B cell (primary cell): ENCODE data around the gene PCDHA11. TPM values are rescaled to one million over a fixed set of nuclear protein-coding genes. Genes with fewer than 3 reads are reported as not detected.

Source experiments
- ATAC-seq: fragments of 200-7000 bp; cut with Tn5 transposase; one replicate; pipeline ENCODE4 v1.10.0; 2021; ENCODE audit warnings: low read depth, mild to moderate bottlenecking, moderate number of reproducible peaks, moderate library complexity
- CTCF ChIA-PET: fragments of 350-600 bp; sonication (Branson Sonifier 250); formaldehyde crosslinking; loops from one replicate; lab custom pipeline; 2021; ENCODE audit warnings: antibody characterized with exemption, inconsistent platforms; lab: Charles Lee
- POLR2A ChIA-PET: fragments of 350-600 bp; sonication (Branson Sonifier 250); formaldehyde crosslinking; loops from one replicate; lab custom pipeline; 2021; ENCODE audit warnings: antibody characterized with exemption; lab: Charles Lee
- DNase-seq: peaks from one replicate; pipeline ENCODE4 v3.0.0; 2013
- H2AFZ ChIP-seq: 2 replicates; pipeline ENCODE4 v1.6.1; 2012; ENCODE audit warnings: mild to moderate bottlenecking, low read depth, low read length; ENCODE audit not compliant: insufficient read depth, poor library complexity, severe bottlenecking
- H3K27ac ChIP-seq, 2 donors: 1 replicate in 1 of 2; 2 replicates in 1 of 2; pipeline ENCODE4 v1.5.1; 2012 to 2013; ENCODE audit warnings: low read length in 2 of 2, mild to moderate bottlenecking in 2 of 2, moderate library complexity in 1 of 2
- H3K27me3 ChIP-seq, 4 experiments: fragments of 200-600 bp in 1 of 4; sonication (generic) in 1 of 4; replicated peaks in 1 of 4; 1 replicate in 2 of 4; 2 replicates in 2 of 4; pipeline versions ENCODE4 v1.6.1 to v1.7.0; 2013 to 2016; ENCODE audit warnings: low read length in 3 of 4, mild to moderate bottlenecking in 2 of 4, mixed read lengths in 1 of 4, moderate library complexity in 1 of 4; ENCODE audit not compliant: insufficient read depth in 4 of 4, control insufficient read depth in 3 of 4; ENCODE audit errors: control extremely low read depth in 1 of 4
- H3K36me3 ChIP-seq, 2 experiments: replicated peaks in 1 of 2; 1 replicate in 1 of 2; 2 replicates in 1 of 2; pipeline versions ENCODE4 v1.6.1 to v1.7.1; 2013; ENCODE audit warnings: low read length in 1 of 2; ENCODE audit not compliant: insufficient read depth in 2 of 2, control insufficient read depth in 1 of 2; ENCODE audit errors: control extremely low read depth in 1 of 2, extremely low read depth in 1 of 2
- H3K4me1 ChIP-seq, 2 donors: fragments of 200-600 bp in 1 of 2; sonication (generic) in 1 of 2; 1 replicate in 1 of 2; 2 replicates in 1 of 2; pipeline versions ENCODE4 v1.5.1 to v1.6.1; 2013 to 2017; ENCODE audit warnings: low read length in 2 of 2; ENCODE audit not compliant: control insufficient read depth in 2 of 2, insufficient read depth in 2 of 2
- H3K4me2 ChIP-seq: replicated peaks from 2 replicates; pipeline ENCODE3; 2012; ENCODE audit warnings: mild to moderate bottlenecking, low read depth, low read length; ENCODE audit not compliant: poor library complexity, severe bottlenecking
- H3K4me3 ChIP-seq, 5 experiments: fragments of 200-600 bp in 1 of 5; sonication (generic) in 1 of 5; 1 replicate in 3 of 5; 2 replicates in 2 of 5; pipeline versions ENCODE4 v1.5.1 to v1.7.0; 2011 to 2016; ENCODE audit warnings: low read length in 4 of 5, mild to moderate bottlenecking in 4 of 5, low read depth in 2 of 5, control low read depth in 1 of 5, moderate library complexity in 1 of 5; ENCODE audit not compliant: insufficient read depth in 1 of 5; ENCODE audit errors: control extremely low read depth in 1 of 5, extremely low read depth in 1 of 5
- H3K79me2 ChIP-seq: fragments of 200-600 bp; sonication (generic); one replicate; pipeline ENCODE4 v1.6.0; 2016; ENCODE audit warnings: low read length; ENCODE audit not compliant: control insufficient read depth, insufficient read depth
- H3K9ac ChIP-seq: fragments of 200-600 bp; sonication (generic); 2 replicates; pipeline ENCODE4 v1.6.1; 2017; ENCODE audit warnings: mild to moderate bottlenecking, low read length, moderate library complexity
- H3K9me3 ChIP-seq, 3 donors: one replicate each; pipeline versions ENCODE4 v1.6.1 to v1.7.1; 2013; ENCODE audit warnings: low read length in 2 of 3; ENCODE audit not compliant: control insufficient read depth in 2 of 3, insufficient read depth in 1 of 3; ENCODE audit errors: control extremely low read depth in 1 of 3
- H4K20me1 ChIP-seq: 2 replicates; pipeline ENCODE4 v1.6.0; 2012; ENCODE audit warnings: mild to moderate bottlenecking, low read length; ENCODE audit not compliant: insufficient read depth, control insufficient read depth, poor library complexity, severe bottlenecking
- H3K27ac Mint-ChIP-seq: one replicate; pipeline ENCODE4 v1.8.0; 2021; ENCODE audit warnings: mixed read lengths
- H3K27me3 Mint-ChIP-seq: one replicate; pipeline ENCODE4 v1.8.0; 2021; ENCODE audit warnings: mixed read lengths
- H3K4me1 Mint-ChIP-seq: one replicate; pipeline ENCODE4 v1.8.0; 2021; ENCODE audit warnings: mixed read lengths
- H3K4me3 Mint-ChIP-seq: one replicate; pipeline ENCODE4 v1.8.0; 2021; ENCODE audit warnings: mixed read lengths
- H3K9me3 Mint-ChIP-seq: one replicate; pipeline ENCODE4 v1.8.0; 2022; ENCODE audit warnings: mixed read lengths; ENCODE audit not compliant: insufficient read depth
- EZH2 ChIP-seq: IDR thresholded peaks from 2 replicates; pipeline ENCODE4 v1.6.1; 2012; ENCODE audit warnings: borderline replicate concordance, low read depth, mild to moderate bottlenecking, moderate library complexity, low read length; ENCODE audit not compliant: insufficient read depth, poor library complexity, severe bottlenecking
- WGBS: methylation state at CpG from one replicate; pipeline ENCODE4 v1.1.5; 2013; ENCODE audit warnings: missing lambda C conversion rate; ENCODE audit not compliant: insufficient coverage; 5-methylcytosine and 5-hydroxymethylcytosine counted together
- intact Hi-C: fragments of 100-400 bp; cut with micrococcal nuclease; formaldehyde crosslinking; loops from one replicate; pipeline ENCODE4 v1.10.0; 2022
- polyA plus RNA-seq: library from polyadenylated mRNA; depleted of rRNA; stranded (reverse); fragments of >200 nt; gene quantifications from 2 replicates; pipeline ENCODE4 v1.2.3, GENCODE V29; 2012
- total RNA-seq, 2 donors: library from RNA; stranded (reverse); fragments of 120-200 nt in 1 of 2; gene quantifications; 1 replicate in 1 of 2; 2 replicates in 1 of 2; pipeline versions ENCODE4 v1.2.3 to v1.2.4, GENCODE V29; 2013 to 2022
- TF ChIP-seq, protein P1 (sequence below): fragments of 200-600 bp; IDR thresholded peaks from one replicate; pipeline ENCODE4 v1.8.0; 2022; ENCODE audit warnings: antibody characterized with exemption, mild to moderate bottlenecking

PCDHA11 gene
- total and polyA plus RNA-seq, 2 donors (not counting 1 experiment from before 2014, with no cell fraction given), result not detected

DNA sequence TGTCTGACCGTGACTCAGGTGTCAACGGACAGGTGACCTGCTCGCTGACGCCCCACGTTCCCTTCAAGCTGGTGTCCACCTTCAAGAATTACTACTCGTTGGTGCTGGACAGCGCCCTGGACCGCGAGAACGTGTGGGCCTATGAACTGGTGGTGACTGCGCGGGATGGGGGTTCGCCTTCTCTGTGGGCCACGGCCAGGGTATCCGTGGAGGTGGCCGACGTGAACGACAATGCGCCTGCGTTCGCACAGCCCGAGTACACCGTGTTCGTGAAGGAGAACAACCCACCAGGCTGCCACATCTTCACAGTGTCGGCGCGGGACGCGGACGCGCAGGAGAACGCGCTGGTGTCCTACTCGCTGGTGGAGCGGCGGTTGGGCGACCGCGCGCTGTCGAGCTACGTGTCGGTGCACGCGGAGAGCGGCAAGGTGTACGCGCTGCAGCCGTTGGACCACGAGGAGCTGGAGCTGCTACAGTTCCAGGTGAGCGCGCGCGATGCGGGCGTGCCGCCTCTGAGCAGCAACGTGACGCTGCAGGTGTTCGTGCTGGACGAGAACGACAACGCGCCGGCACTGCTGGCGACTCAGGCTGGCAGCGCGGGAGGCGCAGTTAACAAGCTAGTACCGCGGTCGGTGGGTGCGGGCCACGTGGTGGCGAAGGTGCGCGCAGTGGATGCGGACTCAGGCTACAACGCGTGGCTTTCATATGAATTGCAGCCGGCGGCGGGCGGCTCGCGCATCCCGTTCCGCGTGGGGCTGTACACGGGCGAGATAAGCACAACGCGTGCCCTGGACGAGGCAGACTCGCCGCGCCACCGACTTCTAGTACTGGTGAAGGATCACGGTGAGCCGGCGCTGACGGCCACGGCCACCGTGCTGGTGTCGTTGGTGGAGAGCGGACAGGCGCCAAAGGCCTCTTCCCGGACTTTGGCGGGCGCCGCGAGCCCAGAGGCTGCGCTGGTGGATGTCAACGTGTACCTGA lies 1.8 kb downstream of the PCDHA11 start:
- H3K4me1 Mint-ChIP-seq, result no peaks in the 10 kb centered on the region
- H3K27ac ChIP-seq, result no peak overlapping the region
- POLR2A ChIA-PET, result no interaction called here
- H3K79me2 ChIP-seq, result no peaks in the 10 kb centered on the region
- CTCF ChIA-PET, result no interaction called here
- ATAC-seq, result no peak
- no peak overlapping the region for H3K27ac Mint-ChIP-seq
- no peaks in the 10 kb centered on the region for H4K20me1 ChIP-seq
- intact Hi-C loops, result no loop called here
- H3K27me3 Mint-ChIP-seq, result peaks cover 9% of the 10 kb centered on the region
- no peak for TF ChIP-seq EZH2
- TF ChIP-seq, protein P1, sequence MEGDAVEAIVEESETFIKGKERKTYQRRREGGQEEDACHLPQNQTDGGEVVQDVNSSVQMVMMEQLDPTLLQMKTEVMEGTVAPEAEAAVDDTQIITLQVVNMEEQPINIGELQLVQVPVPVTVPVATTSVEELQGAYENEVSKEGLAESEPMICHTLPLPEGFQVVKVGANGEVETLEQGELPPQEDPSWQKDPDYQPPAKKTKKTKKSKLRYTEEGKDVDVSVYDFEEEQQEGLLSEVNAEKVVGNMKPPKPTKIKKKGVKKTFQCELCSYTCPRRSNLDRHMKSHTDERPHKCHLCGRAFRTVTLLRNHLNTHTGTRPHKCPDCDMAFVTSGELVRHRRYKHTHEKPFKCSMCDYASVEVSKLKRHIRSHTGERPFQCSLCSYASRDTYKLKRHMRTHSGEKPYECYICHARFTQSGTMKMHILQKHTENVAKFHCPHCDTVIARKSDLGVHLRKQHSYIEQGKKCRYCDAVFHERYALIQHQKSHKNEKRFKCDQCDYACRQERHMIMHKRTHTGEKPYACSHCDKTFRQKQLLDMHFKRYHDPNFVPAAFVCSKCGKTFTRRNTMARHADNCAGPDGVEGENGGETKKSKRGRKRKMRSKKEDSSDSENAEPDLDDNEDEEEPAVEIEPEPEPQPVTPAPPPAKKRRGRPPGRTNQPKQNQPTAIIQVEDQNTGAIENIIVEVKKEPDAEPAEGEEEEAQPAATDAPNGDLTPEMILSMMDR, result no peak
- H3K4me3 ChIP-seq, result no peak overlapping the region
- no peak overlapping the region for H2AFZ ChIP-seq
- 63% methylated on average over 114 of the region's 114 CpGs for WGBS
- peaks cover 0 to 12% (median 7%) of the 10 kb centered on the region in 4 experiments for H3K27me3 ChIP-seq
- H3K4me2 ChIP-seq, result no peak overlapping the region
- H3K9me3 ChIP-seq, result peaks cover 4 to 29% (median 9%) of the 10 kb centered on the region in 3 donors
- H3K9ac ChIP-seq, result no peak overlapping the region
- no peak for DNase-seq
- no peak overlapping the region for H3K4me3 Mint-ChIP-seq
- no peaks in the 10 kb centered on the region for H3K4me1 ChIP-seq
- H3K9me3 Mint-ChIP-seq, result no peaks in the 10 kb centered on the region
- H3K36me3 ChIP-seq, result no peaks in the 10 kb centered on the region
